Posterior vena cava (tissue), 2 donors: ENCODE results near the gene PIP4K2B. TPM values are rescaled to one million over a fixed set of nuclear protein-coding genes. Genes with fewer than 3 reads are reported as not detected.
"Not testable (repeated sequence)": the region's sequence is repeated elsewhere in the genome, so short reads cannot be mapped to it uniquely, and the experiment has no call there.

ENCODE experiments used
- DNase-seq: peaks from one replicate; pipeline ENCODE4 v3.0.0-alpha.2; 2020; ENCODE audit warnings: low spot score
- intact Hi-C, 2 donors: fragments of 100-400 bp; cut with DNase I; formaldehyde crosslinking; loops; one replicate each; pipeline versions ENCODE4 v1.14.1 to v1.14.2; 2022 to 2023
- total RNA-seq, 2 donors: library from RNA; stranded (reverse); fragmentation: NEBNext Ultra II Directional; extraction: Animal tissue kit (Norgen Biotek cat#: 25700); gene quantifications; one replicate each; pipeline ENCODE4 v1.2.1, GENCODE V29; 2021
- donor health status: DM: yes; HTN: yes; CAD: no.
- donor health status: DM: yes; HTN: yes; CAD: no.

PIP4K2B gene
- total RNA-seq, 2 donors from 2014 or later, result 38.7 to 45.7 TPM

DNA sequence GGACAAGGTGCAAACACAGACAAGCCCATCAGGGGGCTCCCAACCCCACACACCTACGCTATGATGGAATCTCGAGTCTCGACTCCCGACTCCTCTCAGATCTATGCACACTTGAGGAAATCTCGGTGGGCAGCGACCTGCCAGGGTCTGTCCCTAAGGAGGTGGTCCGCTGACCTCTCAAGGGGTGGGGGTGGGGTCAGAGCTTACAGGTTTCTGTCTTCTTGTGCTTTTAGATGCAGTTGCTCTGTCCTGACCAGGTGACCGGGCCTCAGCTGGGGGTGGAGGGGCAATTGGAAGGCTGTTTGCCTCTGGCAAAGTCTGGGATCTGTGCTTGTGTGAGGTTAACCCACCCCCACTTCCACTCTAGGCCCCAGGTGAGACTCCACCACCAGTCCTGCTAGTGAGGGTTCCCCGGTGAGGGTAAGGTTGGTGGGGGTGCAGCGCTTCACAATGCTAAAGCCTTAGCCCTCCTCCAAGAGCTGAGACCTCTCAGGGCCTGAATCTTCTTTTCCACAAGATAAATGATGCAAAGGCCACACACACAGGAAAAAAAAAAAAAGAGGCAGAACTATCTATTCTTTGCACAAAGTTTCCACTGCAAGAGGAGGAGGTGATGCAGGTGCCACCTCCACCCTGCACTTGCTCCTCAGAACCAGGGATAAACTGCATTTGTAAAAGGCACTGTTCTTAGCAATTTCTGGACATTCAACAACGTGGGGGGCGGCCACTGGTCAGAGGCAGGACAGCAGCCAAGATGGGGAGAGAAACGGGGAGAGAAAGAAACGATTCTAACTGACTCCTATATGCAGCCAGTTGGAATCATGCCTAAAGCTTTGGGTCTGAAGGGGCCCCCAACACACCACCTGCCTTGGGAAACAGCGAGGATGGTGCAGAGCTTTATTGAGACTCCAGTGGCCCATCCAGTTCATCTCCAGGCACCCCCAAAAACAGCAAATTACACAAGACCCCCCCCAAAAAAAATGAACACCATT is 65.1 kb downstream of the PIP4K2B start:
- DNase-seq, result no peak
- intact Hi-C loops, result loop anchor here in 1 of 2 donors (5.0 kb wide), 1 partner anchor 57 kb away; no protein-coding TSS in a partner anchor

DNA sequence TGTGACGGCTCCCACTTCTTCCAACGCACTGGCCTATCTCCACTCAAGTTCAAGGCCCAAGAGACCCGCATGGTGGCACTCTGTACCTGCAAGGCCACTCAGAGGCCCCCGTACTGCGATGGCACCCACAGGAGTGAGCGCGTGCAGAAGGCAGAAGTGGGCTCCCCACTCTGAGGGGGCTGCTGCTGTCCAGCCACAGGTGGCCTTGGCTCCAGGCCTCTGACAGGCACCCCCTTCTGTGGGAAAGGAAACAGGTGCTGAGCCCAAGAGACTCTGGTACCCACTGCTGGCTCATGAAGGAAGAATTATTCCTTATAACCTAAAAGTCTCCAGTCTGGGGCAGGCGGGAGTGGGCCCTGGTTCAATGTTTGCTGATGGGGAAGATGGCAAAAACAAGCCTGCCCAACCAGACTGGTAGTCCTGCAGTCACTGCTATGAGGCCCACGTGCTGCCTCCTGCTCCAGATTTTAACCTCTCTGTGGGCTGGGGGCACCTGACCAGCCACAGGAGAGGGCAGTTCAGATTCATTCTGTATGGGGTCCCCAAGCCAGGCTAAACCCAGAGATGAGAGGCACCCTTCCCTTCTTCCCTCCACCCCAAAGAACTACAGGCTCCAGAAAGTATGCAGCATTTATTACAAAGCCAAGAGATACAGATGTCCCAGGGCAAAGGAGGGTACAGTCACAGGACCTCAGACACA is 65.9 kb downstream of the PIP4K2B start:
- DNase-seq, result no peak
- intact Hi-C loops, result loop anchor here in 1 of 2 donors (5.0 kb wide), 1 partner anchor 56 kb away; no protein-coding TSS in a partner anchor

DNA sequence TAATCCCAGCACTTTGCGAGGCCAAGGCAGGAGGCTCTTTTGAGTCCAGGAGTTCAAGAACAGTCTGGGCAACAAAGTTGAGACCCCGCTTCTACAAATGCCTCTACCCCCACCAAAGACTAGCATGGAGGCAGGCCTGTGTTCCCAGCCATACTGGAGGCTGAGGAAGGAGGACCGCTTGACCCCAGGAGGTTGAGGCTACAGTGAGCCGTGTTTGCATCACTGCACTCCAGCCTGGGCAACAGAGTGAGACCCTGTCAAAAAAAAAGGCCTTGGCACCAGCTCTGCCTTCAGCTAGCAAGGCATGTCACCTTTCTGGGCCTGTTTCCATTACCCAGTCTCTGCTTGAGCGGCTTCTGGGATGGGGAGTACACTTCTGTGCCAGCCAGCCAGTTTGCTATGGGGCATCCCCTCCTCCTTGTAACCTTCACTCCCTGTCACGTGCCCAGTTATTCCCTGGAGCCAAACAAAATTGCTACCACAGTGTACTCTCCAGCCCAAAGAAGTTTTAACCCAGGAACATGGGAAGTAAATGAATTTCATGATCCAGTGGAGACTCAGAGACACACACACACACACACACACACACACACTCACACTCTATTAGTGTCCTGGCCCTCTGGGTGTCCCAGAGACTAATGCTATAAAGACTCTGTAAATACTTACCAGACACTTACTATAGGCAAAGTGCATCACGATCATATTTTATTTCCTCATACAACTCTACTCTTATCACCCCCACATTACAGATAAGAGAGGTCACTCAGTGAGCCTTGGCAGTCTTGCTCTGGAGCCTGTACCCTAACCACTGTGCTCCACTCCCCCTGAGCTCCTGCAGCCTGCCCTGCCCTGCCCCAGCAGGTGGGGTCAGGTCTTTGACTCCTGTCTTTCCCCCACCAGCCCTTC is 66.7 kb downstream of the PIP4K2B start:
- no peak for DNase-seq
- intact Hi-C loops, result loop anchor here in 1 of 2 donors (5.0 kb wide), 1 partner anchor 55 kb away; no protein-coding TSS in a partner anchor

DNA sequence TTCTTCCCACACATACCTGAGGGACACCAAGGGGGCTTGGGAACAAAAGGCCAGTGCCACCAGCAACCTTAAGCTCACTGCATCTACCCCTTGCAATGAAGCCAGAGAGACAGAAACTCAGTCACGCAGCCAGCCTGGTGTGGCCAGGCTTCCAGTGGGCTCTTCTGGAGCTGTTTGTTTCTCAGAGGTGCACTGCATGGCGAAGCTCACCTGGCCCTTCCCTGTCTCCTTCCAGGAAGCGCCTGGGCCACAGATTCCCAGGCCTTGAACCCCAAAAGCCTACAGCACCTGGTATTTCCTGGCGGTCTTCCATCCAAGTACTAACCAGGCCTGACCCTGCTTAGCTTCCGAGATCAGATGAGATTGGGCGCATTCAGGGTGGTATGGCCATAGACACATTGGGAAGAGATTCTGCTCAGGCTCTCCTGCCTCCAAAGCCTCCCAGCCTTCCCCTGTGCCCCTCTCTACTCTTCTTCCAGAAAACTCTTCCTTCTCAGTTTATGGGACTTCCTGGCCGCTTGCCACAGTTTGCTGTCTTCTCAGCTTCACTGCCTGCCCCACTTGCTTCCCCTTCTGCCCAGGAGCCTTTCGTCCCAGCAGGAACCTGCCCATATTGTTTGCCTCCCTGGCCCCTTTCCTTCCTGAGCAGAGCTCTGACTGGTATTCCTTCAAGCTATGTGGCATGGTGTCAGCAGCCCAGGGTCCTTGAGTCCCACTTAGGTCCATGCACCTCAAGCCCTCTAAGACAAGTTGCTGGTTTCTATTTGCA is 67.6 kb downstream of the PIP4K2B start:
- intact Hi-C loops, result loop anchor here in 1 of 2 donors (5.0 kb wide), 1 partner anchor 54 kb away; no protein-coding TSS in a partner anchor
- DNase-seq, result no peak

DNA sequence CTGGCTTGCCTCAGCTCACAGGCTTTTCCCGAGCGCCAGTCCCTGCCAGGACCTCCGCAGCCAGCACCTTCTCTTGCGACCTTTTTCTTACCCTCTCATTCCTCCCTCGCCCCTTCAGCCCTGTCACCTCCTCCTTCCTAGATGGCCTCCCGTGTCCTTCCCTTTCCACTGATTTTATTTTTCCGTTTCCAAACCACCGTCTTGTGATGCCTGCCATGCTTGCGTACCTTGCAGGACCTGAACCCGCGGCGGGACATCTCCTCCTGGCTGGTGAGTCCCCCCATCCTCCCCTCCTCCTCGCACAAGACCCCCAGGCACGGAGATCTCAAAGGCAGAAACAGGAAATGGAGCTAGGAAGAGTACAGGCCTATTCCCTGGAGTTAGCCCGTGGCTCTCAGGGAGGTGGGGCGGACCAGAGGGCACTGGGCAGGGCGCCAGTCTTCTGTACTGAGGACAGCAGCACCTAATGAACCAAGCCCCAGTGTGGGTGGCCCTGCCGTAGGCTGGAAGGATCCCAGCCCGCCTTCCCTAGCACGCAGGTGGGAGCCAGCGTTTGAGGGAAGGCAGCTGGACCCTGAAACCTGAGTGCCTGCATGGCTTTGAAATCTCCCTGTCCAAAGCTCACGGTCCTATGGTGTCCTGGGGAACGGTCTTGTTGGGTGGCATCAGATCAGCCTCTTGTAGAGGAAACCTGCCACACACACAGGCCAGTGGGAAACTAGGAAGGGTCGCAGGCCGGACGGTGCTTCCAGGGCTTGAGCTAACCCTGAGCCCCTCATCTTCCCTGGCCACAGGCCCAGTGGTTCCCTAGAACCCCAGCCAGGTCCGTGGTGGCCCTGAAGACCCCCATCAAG is 68.6 kb downstream of the PIP4K2B start:
- intact Hi-C loops, result loop anchor here in 1 of 2 donors (5.0 kb wide), 1 partner anchor 53 kb away; no protein-coding TSS in a partner anchor
- peak; percentile 90 for DNase-seq

DNA sequence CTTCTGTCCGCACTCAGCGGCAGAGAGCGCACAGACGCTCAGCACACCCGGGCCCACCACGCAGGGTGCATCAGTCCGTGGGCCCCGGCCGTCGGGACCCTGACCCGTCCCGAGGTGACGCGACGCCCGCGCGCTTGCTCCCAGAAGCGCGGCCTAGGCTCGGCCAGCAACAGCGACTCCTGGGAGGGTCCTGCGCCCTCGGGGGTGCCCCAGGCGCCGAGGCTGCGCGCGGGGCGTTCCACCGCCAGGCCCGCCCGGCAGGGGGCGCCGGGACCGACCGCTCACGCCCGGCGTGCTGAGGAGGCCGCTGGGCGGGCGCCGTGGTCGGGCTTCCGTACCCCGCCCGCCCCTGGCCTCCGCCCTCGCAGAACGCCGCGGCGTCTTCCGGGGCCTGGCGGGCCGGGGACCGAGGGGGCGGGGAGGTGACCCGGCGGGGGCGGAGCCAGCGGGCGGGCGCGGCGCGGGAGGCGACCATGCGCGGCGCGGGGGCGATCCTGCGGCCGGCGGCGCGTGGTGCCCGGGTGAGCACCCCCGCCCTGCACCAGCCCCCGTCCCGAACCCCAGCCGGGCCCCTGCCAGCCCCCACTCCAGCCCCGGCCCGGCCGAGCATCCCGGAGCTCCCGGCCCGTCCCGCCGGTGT is 69.3 kb downstream of the PIP4K2B start, which contains the start of gene CISD3:
Gene CISD3 (plus strand): TSS at position 456 of the 640 bp plus-strand sequence. CDS start 18 bp downstream, at position 474.
- DNase-seq, result peak; percentile 95
- intact Hi-C loops, result loop anchor here in 1 of 2 donors (5.0 kb wide), 1 partner anchor 53 kb away; no protein-coding TSS in a partner anchor

DNA sequence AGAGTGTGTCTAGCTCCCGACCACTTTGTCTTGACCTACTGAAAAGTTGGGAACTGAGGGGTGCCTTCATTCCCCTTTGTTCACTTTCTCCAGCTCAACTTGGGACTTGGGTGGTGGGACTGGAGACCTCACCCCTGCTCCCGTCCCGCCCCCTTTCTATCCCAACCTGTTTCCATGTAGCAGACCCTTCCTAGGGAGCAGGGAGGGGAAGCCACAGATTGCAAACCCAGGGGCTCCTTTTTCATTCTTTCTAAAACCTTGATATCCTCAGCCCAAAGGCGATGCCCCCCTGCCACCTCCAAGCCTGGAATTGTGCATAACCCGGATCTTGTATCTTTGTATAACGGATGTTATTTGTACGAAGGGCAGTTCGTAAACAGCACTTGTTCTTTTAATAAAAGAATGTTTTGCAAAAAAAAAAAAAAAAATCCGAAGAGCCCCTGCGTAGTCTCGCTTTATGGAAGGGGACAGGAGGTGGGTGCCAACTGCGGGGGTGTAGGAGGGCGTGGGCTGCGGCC is 69.9 kb downstream of the PIP4K2B start:
- intact Hi-C loops, result no loop called here
- DNase-seq, result no peak

DNA sequence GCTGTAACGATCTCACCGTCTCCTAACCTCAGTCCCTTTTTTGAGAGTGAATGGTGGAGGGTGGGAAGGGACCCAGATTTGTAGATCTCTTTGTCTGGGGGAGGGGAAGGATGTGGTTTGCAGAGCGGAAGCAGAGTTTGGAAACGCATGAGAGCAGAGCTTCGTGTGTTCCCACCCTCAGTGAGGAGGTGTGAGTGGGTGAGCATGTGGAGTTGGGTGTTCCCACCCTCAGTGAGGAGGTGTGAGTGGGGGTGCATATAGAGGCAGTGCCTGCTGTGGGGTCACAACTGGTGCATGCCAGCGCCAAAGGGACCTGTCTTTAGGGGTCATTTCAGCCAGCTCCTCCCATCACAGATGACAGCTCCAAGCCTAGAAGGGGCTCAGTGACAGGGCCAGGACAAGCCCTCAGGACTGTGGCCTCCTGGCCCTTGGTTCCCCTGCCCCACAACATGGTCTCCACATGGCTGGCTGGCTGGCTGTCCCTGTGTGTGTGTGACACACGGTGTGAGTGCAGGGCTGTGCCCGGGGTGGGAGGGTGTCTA is 71.0 kb downstream of the PIP4K2B start:
- DNase-seq, result no peak
- intact Hi-C loops, result no loop called here

DNA sequence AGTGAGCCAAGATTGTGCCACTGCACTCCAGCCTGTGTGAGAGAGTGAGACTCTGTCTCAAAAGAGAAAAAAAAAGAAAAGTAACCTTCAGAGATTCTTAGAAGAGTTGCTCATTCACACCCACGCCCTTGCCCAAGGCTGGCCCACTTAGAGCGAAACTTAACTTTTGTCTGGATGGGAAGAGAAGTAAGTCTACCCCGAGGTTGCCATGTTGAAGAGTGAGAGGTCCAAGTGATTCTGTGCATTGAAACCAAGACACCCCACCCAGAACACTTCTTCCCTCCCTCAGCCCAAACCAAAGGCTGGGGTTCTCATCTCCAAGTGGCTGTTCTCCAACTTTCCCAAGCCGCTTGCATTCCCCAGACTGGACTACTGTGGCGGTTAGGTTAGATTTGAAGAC is 71.6 kb downstream of the PIP4K2B start:
- intact Hi-C loops, result no loop called here
- no peak for DNase-seq

DNA sequence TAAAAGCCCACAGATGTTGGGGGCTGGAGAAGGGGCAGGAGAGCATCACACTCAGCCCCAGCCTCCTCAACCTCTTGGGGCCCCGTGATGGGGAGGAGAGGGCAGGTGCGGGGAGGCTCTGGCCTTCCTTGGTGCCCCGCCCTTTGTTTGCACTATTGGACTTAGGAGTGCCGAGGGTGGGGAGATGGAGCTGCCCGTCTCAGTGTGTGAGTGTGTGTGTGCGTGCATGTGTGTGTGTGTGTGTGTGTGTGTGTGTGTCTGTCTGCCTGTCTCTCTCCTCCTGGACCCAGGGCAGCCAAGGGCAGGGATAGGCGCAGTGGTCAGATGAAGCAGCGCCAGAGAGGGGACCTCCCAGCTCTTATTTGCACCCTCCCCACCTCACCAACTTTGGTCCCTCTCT is 73.2 kb downstream of the PIP4K2B start:
- intact Hi-C loops, DNase-seq: not testable (repeated sequence)

DNA sequence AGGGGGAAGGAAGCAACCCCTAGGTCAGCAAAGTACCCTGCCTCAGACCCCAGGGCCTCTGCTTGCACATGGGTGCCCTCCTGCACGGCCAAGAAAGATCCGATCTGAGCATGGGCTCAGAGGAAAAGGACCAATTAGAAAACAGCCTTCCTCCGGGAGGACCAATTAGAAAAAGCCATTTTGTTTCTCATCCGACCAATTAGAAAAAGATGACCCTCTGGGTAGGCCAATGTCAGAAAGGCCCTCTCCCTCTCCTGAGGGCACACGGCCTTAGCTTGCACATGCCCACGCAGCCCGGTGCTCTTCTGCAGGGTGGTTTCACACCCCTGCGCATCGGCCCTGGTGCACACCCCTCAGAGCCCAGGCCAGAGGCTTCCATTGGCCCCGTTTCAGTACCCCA is 74.3 kb downstream of the PIP4K2B start:
- DNase-seq, result no peak
- intact Hi-C loops, result no loop called here

DNA sequence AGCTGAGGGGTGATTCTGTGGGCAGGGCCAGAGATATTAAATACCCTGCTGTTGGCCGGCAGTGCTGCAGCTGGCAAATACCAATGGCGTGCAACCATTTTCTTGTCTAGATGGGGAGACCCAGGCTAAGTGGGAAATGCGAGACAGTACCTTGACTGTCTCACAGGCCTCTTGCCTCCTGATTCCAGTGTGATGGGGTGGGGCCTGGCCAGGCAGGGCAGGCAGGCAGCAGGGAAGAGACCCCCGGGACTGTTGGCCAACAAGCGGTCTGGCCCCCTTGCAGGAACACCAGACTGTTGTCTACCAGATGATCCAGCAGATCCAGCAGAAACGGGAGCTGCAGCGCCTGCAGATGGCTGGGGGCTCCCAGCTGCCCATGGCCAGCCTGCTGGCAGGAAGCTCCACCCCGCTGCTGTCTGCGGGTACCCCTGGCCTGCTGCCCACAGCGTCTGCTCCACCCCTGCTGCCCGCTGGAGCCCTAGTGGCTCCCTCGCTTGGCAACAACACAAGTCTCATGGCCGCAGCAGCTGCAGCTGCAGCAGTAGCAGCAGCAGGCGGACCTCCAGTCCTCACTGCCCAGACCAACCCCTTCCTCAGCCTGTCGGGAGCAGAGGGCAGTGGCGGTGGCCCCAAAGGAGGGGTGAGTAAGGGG is 74.9 kb downstream of the PIP4K2B start:
- DNase-seq, result peak; percentile 87
- intact Hi-C loops, result no loop called here

DNA sequence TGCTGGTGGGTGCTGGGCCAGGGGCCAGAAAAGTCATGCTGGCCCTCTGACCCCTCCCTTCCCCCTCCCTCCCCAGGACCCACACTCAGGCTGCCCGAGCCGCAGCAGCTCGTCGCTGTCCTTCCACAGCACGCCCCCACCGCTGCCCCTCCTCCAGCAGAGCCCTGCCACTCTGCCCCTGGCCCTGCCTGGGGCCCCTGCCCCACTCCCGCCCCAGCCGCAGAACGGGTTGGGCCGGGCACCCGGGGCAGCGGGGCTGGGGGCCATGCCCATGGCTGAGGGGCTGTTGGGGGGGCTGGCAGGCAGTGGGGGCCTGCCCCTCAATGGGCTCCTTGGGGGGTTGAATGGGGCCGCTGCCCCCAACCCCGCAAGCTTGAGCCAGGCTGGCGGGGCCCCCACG is 77.6 kb downstream of the PIP4K2B start:
- intact Hi-C loops, result no loop called here

DNA sequence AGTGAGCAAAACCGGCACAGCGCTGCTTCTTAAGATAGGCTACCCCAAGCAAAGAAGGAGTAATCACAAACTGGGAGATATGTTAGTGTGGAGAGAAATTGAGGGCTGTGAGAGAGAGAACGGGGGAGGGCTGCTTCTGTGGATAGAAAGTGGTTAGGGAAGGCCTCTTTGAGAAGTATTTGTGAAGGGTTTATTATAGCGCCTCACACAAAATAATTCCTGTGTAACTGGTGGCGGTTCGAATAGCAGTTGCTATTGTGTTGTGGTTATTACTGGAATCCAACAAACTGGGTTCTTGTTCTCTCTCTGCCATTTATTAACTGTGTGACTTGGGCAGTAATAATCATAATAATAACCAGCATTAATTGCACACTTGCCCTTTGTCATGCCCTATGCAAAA is 78.4 kb downstream of the PIP4K2B start:
- intact Hi-C loops, result no loop called here
- DNase-seq, result no peak

More for the DNA sequence above, 77.6 kb downstream of the PIP4K2B start:
- DNase-seq, result no peak

DNA sequence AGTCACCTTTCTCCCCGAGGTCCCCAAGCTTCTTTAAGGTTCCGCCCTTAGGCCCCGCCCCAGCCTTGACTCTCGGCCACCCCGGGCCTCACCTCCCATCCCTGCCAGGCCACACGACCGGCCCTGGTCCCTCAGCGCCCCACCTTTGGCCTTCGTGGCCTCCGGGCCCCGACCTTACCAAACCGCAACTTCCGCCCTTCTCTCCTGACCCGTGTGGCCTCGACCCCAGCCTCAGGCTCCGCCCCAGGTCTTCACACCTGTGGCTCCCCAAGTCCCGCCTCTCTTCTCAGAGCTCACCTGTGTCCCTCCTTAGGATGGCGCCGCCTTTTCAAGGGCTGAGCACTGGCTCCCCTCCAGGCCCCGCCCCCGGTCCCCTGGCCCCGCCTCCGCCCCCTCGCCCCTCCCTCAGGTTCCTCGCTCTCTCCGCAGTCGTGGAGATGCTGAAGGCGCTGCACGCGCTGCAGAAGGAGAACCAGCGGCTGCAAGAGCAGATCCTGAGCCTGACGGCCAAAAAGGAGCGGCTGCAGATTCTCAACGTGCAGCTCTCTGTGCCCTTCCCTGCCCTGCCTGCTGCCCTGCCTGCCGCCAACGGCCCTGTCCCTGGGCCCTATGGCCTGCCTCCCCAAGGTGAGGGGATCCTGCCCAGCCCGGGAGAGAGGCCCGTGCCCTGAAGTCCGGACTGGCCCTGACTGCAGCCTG is 79.3 kb downstream of the PIP4K2B start:
- DNase-seq, result no peak
- intact Hi-C loops, result no loop called here
